HUES64 (cell line): ENCODE measurements around the gene PTPRD.

Experiments
- H3K27ac ChIP-seq: 2 replicates; pipeline ENCODE4 v1.7.0; 2013; ENCODE audit warnings: low read depth, low read length, inconsistent platforms
- H3K27me3 ChIP-seq: 2 replicates; pipeline ENCODE4 v1.6.1; 2013; ENCODE audit warnings: mild to moderate bottlenecking, low read length; ENCODE audit not compliant: insufficient read depth
- H3K36me3 ChIP-seq: 2 replicates; pipeline ENCODE4 v1.6.1; 2013; ENCODE audit warnings: mild to moderate bottlenecking, low read length; ENCODE audit not compliant: insufficient read depth
- H3K4me1 ChIP-seq: 2 replicates; pipeline ENCODE4 v1.6.1; 2013; ENCODE audit warnings: mild to moderate bottlenecking, low read length, moderate library complexity; ENCODE audit not compliant: insufficient read depth
- H3K4me3 ChIP-seq: 2 replicates; pipeline ENCODE4 v1.5.1; 2013; ENCODE audit warnings: mild to moderate bottlenecking, low read length, moderate library complexity
- H3K9ac ChIP-seq: 2 replicates; pipeline ENCODE4 v1.6.1; 2013; ENCODE audit warnings: mild to moderate bottlenecking, low read depth, low read length
- H3K9me3 ChIP-seq: 2 replicates; pipeline ENCODE4 v1.6.1; 2013; ENCODE audit warnings: low read depth, low read length; ENCODE audit not compliant: insufficient read depth
- WGBS: fragments of 150-250, 120-280 bp; methylation state at CpG from one replicate; pipeline ENCODE4 v1.1.7; 2013; ENCODE audit warnings: missing lambda C conversion rate; 5-methylcytosine and 5-hydroxymethylcytosine counted together

The PTPRD gene

GRCh38 chr9:8265281-8265680, 2347.5 kb downstream of the PTPRD start:
- WGBS = 86% methylated on average over 2 of the region's 2 CpGs
- Histone ChIP-seq H3K4me3 (no peak overlapping the region), H3K27me3 (no peaks in the 10 kb centered on the region), H3K36me3 (no peaks in the 10 kb centered on the region), H3K27ac (no peak overlapping the region), H3K4me1 (peaks cover 8% of the 10 kb centered on the region; the same call in 1 of the 2 replicates), H3K9ac (no peak overlapping the region), H3K9me3 (no peaks in the 10 kb centered on the region)
